H1 (cell line): ENCODE data around the gene NEB. TPM values are rescaled to one million over a fixed set of nuclear protein-coding genes. Genes with fewer than 3 reads are reported as not detected.

Experiments used
- CTCF ChIA-PET: fragments of 300-600 bp; sonication (Branson Sonifier 250); formaldehyde crosslinking; loops from one replicate; lab custom pipeline; 2021; ENCODE audit not compliant: partially characterized antibody; lab: Charles Lee
- POLR2A ChIA-PET: fragments of 300-600 bp; sonication (Branson Sonifier 250); formaldehyde crosslinking; loops from one replicate; lab custom pipeline; 2021; ENCODE audit warnings: inconsistent platforms; ENCODE audit not compliant: partially characterized antibody; lab: Charles Lee
- DNase-seq, 2 experiments: peaks; one replicate each; pipeline versions ENCODE4 v3.0.0 to v3.0.0-alpha.2; 2010 to 2022; ENCODE audit warnings: low spot score in 2 of 2, low read depth in 1 of 2, mixed read lengths in 1 of 2
- FAIRE-seq: peaks from 2 replicates; lab custom pipeline; 2011; peaks lifted over from hg19 to GRCh38; lab: Jason Lieb, UNC
- H2AFZ ChIP-seq: 2 replicates; pipeline ENCODE4 v1.8.1; 2012; ENCODE audit warnings: low read length, inconsistent platforms
- H2AK5ac ChIP-seq: 2 replicates; pipeline ENCODE4 v1.6.1; 2013; ENCODE audit warnings: low read depth, low read length
- H2BK120ac ChIP-seq: replicated peaks from 2 replicates; pipeline ENCODE3; 2013; ENCODE audit warnings: low read depth, low read length, inconsistent platforms
- H2BK12ac ChIP-seq: 2 replicates; pipeline ENCODE4 v1.6.1; 2013; ENCODE audit warnings: low read depth, low read length
- H2BK15ac ChIP-seq: 2 replicates; pipeline ENCODE4 v1.6.1; 2013; ENCODE audit warnings: low read length
- H2BK20ac ChIP-seq: 2 replicates; pipeline ENCODE4 v1.6.1; 2013; ENCODE audit warnings: low read length
- H2BK5ac ChIP-seq: 2 replicates; pipeline ENCODE4 v1.6.1; 2013; ENCODE audit warnings: low read depth, low read length
- H3K14ac ChIP-seq: 2 replicates; pipeline ENCODE4 v1.6.1; 2013; ENCODE audit warnings: inconsistent platforms; ENCODE audit not compliant: insufficient read length
- H3K18ac ChIP-seq: 2 replicates; pipeline ENCODE4 v1.6.1; 2013; ENCODE audit warnings: low read length; ENCODE audit errors: extremely low read depth
- H3K23ac ChIP-seq: 2 replicates; pipeline ENCODE4 v1.6.1; 2013; ENCODE audit warnings: inconsistent platforms; ENCODE audit not compliant: insufficient read length
- H3K23me2 ChIP-seq: 2 replicates; pipeline ENCODE4 v1.6.1; 2013; ENCODE audit warnings: low read depth, low read length
- H3K27ac ChIP-seq: 2 replicates; pipeline ENCODE4 v1.6.1; 2011; ENCODE audit warnings: low read depth, low read length, inconsistent platforms
- H3K27me3 ChIP-seq, 4 experiments: replicated peaks in 1 of 4; 1 replicate in 1 of 4; 2 replicates in 3 of 4; pipeline versions ENCODE4 v1.6.1 to v1.8.1; 2011 to 2013; ENCODE audit warnings: low read length in 3 of 4, mild to moderate bottlenecking in 3 of 4, inconsistent platforms in 2 of 4, mixed read lengths in 2 of 4, moderate library complexity in 1 of 4; ENCODE audit not compliant: control insufficient read depth in 3 of 4, insufficient read depth in 3 of 4; ENCODE audit errors: extremely low read depth in 1 of 4
- H3K36me3 ChIP-seq, 4 experiments: 2 replicates each; pipeline versions ENCODE4 v1.6.1 to v1.8.1; 2011 to 2013; ENCODE audit warnings: mild to moderate bottlenecking in 4 of 4, low read length in 3 of 4, moderate library complexity in 2 of 4, control low read depth in 1 of 4, inconsistent platforms in 1 of 4; ENCODE audit not compliant: insufficient read depth in 4 of 4, control insufficient read depth in 2 of 4
- H3K4ac ChIP-seq: replicated peaks from 2 replicates; pipeline ENCODE3; 2013; ENCODE audit warnings: low read length, low read depth, mixed read lengths, inconsistent platforms; ENCODE audit not compliant: insufficient read length
- H3K4me1 ChIP-seq, 4 experiments: replicated peaks in 1 of 4; 1 replicate in 1 of 4; 2 replicates in 3 of 4; pipeline versions ENCODE4 v1.6.1 to v1.8.1; 2011 to 2013; ENCODE audit warnings: low read length in 3 of 4, inconsistent platforms in 2 of 4, mixed read lengths in 1 of 4; ENCODE audit not compliant: insufficient read depth in 4 of 4, control insufficient read depth in 3 of 4
- H3K4me2 ChIP-seq, 2 experiments: 2 replicates each; pipeline versions ENCODE4 v1.6.1 to v1.8.1; 2011 to 2013; ENCODE audit warnings: low read depth in 2 of 2, low read length in 2 of 2, control low read depth in 1 of 2, inconsistent platforms in 1 of 2, mild to moderate bottlenecking in 1 of 2; ENCODE audit not compliant: insufficient read depth in 1 of 2
- H3K4me3 ChIP-seq, 4 experiments: fragments of 200-600, 300-600 bp in 1 of 4; sonication (generic), shearing (Covaris generic), sonication (Bioruptor Twin) in 1 of 4; 2 replicates each; pipeline versions ENCODE4 v1.5.1 to v1.8.1; 2011 to 2016; ENCODE audit warnings: low read length in 4 of 4, low read depth in 3 of 4, control low read depth in 2 of 4, inconsistent platforms in 2 of 4, mild to moderate bottlenecking in 2 of 4, mixed read lengths in 1 of 4, moderate library complexity in 1 of 4; ENCODE audit not compliant: insufficient read depth in 2 of 4; ENCODE audit errors: extremely low read depth in 1 of 4
- H3K56ac ChIP-seq: replicated peaks from 2 replicates; pipeline ENCODE3; 2013; ENCODE audit warnings: low read depth, mild to moderate bottlenecking, mixed read lengths, low read length, inconsistent platforms; ENCODE audit not compliant: insufficient read length
- H3K79me1 ChIP-seq: 2 replicates; pipeline ENCODE4 v1.6.1; 2013; ENCODE audit warnings: low read depth, low read length, control low read depth
- H3K79me2 ChIP-seq, 2 experiments: 2 replicates each; pipeline versions ENCODE4 v1.6.1 to v1.8.1; 2012 to 2013; ENCODE audit warnings: low read length in 2 of 2, mild to moderate bottlenecking in 2 of 2, inconsistent platforms in 1 of 2; ENCODE audit not compliant: insufficient read depth in 2 of 2, control insufficient read depth in 1 of 2
- H3K9ac ChIP-seq, 4 experiments: replicated peaks in 1 of 4; 1 replicate in 1 of 4; 2 replicates in 3 of 4; pipeline versions ENCODE4 v1.6.1 to v1.8.1; 2011 to 2013; ENCODE audit warnings: low read depth in 3 of 4, low read length in 3 of 4, control low read depth in 2 of 4, mild to moderate bottlenecking in 2 of 4, moderate library complexity in 2 of 4, inconsistent platforms in 1 of 4; ENCODE audit errors: extremely low read depth in 1 of 4
- H3K9me3 ChIP-seq, 2 experiments: 2 replicates each; pipeline versions ENCODE4 v1.6.1 to v1.8.1; 2012 to 2013; ENCODE audit warnings: mild to moderate bottlenecking in 2 of 2, moderate library complexity in 2 of 2, control low read depth in 1 of 2, inconsistent platforms in 1 of 2, low read depth in 1 of 2, low read length in 1 of 2, mixed read lengths in 1 of 2; ENCODE audit not compliant: insufficient read depth in 2 of 2
- H4K20me1 ChIP-seq, 2 experiments: replicated peaks in 1 of 2; 2 replicates each; pipeline versions ENCODE3 to v1.8.1; 2011 to 2013; ENCODE audit warnings: inconsistent platforms in 2 of 2, low read length in 2 of 2, mild to moderate bottlenecking in 1 of 2; ENCODE audit not compliant: insufficient read depth in 2 of 2, control insufficient read depth in 1 of 2
- H4K5ac ChIP-seq: 2 replicates; pipeline ENCODE4 v1.6.1; 2013; ENCODE audit warnings: low read length, low read depth, mixed read lengths, inconsistent platforms; ENCODE audit not compliant: insufficient read length
- H4K8ac ChIP-seq: 2 replicates; pipeline ENCODE4 v1.8.0; 2013; ENCODE audit warnings: mild to moderate bottlenecking, moderate library complexity, low read length, inconsistent platforms; ENCODE audit not compliant: insufficient read depth; ENCODE audit errors: extremely low read depth
- H4K91ac ChIP-seq: replicated peaks from 2 replicates; pipeline ENCODE3; 2013; ENCODE audit warnings: low read length, mixed read lengths, inconsistent platforms; ENCODE audit not compliant: insufficient read length
- PHF8 ChIP-seq: fragments of 200-600 bp; sonication (generic); conservative IDR thresholded peaks from 2 replicates; pipeline ENCODE4 v1.7.1; 2012; ENCODE audit warnings: low read depth, mild to moderate bottlenecking, inconsistent platforms, low read length, moderate library complexity
- SRF ChIP-seq: IDR thresholded peaks from 2 replicates; pipeline ENCODE4 v1.6.1; 2011; ENCODE audit warnings: mild to moderate bottlenecking, low read depth, low read length, moderate library complexity
- WGBS, 2 experiments: shearing (Covaris generic) in 1 of 2; methylation state at CpG; one replicate each; pipeline versions ENCODE4 v1.1.6 to v1.1.7; 2013 to 2015; ENCODE audit warnings: low lambda C conversion rate in 2 of 2, mixed read lengths in 2 of 2, inconsistent platforms in 1 of 2, low coverage in 1 of 2, missing lambda C conversion rate in 1 of 2; ENCODE audit not compliant: insufficient replicate concordance in 2 of 2, insufficient coverage in 1 of 2, insufficient read length in 1 of 2; ENCODE audit errors: extremely low coverage in 1 of 2, missing lambda C conversion rate in 1 of 2; 5-methylcytosine and 5-hydroxymethylcytosine counted together
- polyA plus RNA-seq, 7 experiments: library from polyadenylated mRNA; depleted of rRNA in 3 of 7; stranded (reverse) in 5 of 7; unstranded in 2 of 7; fragments of >200 nt in 5 of 7; fragments of 200-250 nt in 2 of 7; gene quantifications; 1 replicate in 5 of 7; 2 replicates in 1 of 7; 4 replicates in 1 of 7; pipeline versions ENCODE4 v1.2.1 to v1.2.3, GENCODE V29; 2011 to 2013; ENCODE audit warnings: missing spikeins in 2 of 7, mixed read lengths in 2 of 7
- total RNA-seq: library from RNA; stranded (reverse); fragmentation: NEBNext Ultra II Directional; extraction: Animal tissue kit (Norgen Biotek cat#: 25700); gene quantifications from 2 replicates; pipeline ENCODE4 v1.2.1, GENCODE V29; 2021

NEB gene
- total and polyA plus RNA-seq, 2 of the 8 experiments (the other 6 are each of a cell fraction or from before 2014, with no cell fraction given) = 1.4 to 2.5 TPM

- H3K4me3 ChIP-seq = no peak overlapping the region
- no peak overlapping the region for H2AFZ ChIP-seq
- no peaks in the 10 kb centered on the region for H3K9me3 ChIP-seq
- H3K23me2 ChIP-seq = no peaks in the 10 kb centered on the region
- no peaks in the 10 kb centered on the region for H4K20me1 ChIP-seq
- CTCF ChIA-PET = interaction anchor here (0.8 to 2.7 kb wide), 7 partner anchors 19 to 387 kb away, joined by 3 to 10 read pairs (median 4); no protein-coding TSS in a partner anchor
- H3K4me2 ChIP-seq = no peak overlapping the region
- H2BK15ac ChIP-seq = no peak overlapping the region
- POLR2A ChIA-PET = no interaction called here
- H2BK20ac ChIP-seq = no peak overlapping the region
- H3K9ac ChIP-seq = no peak overlapping the region
- H2BK12ac ChIP-seq = no peak overlapping the region
- no peak overlapping the region for H2AK5ac ChIP-seq
- no peak overlapping the region for H4K91ac ChIP-seq
- 80% methylated on average over 4 of the region's 4 CpGs; no CpG with 5 or more reads in 1 of the 2 experiments for whole genome bisulfite sequencing, 2 experiments
- DNase-seq = no peak
- H3K4ac ChIP-seq = no peak overlapping the region
- H3K18ac ChIP-seq = no peak overlapping the region
- no peaks in the 10 kb centered on the region for H3K79me2 ChIP-seq
- no peak overlapping the region for H3K56ac ChIP-seq
- no peak overlapping the region for H3K27ac ChIP-seq
- no peaks in the 10 kb centered on the region for H3K27me3 ChIP-seq
- H3K4me1 ChIP-seq = no peaks in the 10 kb centered on the region
- peaks cover 0 to 4% (median 0%) of the 10 kb centered on the region in 4 experiments; a peak in 3 of 8 replicates for H3K36me3 ChIP-seq
- no peak overlapping the region for H3K23ac ChIP-seq
- H4K5ac ChIP-seq = no peak overlapping the region
- H3K14ac ChIP-seq = no peak overlapping the region
- no peak overlapping the region for H2BK5ac ChIP-seq
- no peak overlapping the region for H2BK120ac ChIP-seq
- no peak for FAIRE-seq
- H3K79me1 ChIP-seq = no peaks in the 10 kb centered on the region
- no peak overlapping the region for H4K8ac ChIP-seq
- TF ChIP-seq SRF = no peak
- TF ChIP-seq PHF8 = no peak
Observed at GRCh38 chr2:151638191-151638933, 95.9 kb downstream of the NEB start.
